Pons (tissue), 1 donor: ENCODE results near the gene HTR5A.

Experiments used
- DNase-seq: peaks from one replicate; pipeline ENCODE4 v3.0.0-alpha.2; 2016; ENCODE audit warnings: low spot score

HTR5A gene

GRCh38 chr7:155090684-155091083, 20.6 kb downstream of the HTR5A start:
- DNase-seq, result no peak

DNA sequence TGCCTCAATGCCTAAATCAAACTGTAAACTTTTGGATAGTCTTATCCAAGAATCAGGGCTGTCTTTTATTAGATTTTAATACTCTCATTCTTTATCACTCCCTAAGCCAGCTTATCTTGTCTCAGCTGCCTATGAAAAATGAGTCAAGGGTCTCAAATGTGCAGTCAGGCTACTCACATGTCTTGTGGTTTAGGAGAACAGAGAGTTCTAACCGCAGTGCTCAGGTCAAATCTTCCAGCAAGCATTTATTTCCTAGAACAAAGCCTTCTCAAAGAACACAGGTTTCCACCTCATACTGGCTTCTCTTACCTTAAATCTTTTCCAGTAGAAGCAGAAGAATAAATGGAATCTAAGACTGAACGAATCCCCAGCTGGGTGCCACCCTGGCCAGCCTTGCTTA, 23.5 kb downstream of the HTR5A start:
- no peak for DNase-seq

- no peak for DNase-seq
These were observed 24.6 kb downstream of the HTR5A start for GRCh38 chr7:155094636-155095135.

DNA sequence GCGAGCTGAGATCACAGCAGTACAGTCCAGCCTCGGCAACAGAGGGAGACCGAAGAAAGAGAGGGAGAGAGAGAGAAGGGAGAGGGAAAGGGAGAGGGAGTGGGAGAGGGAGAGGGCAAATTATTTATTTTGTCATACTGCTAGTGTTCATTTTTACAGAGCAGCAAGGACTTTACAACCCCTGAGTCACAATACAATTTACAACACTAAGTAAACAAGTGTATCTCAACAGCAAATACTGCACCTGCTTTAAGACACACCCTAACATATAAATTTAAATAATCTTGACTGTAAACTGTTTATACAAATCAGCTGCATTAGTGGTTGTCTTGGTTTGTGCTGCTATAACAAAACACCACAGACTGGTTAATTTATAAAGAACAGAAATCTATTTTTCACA, 27.2 kb downstream of the HTR5A start:
- no peak for DNase-seq

DNA sequence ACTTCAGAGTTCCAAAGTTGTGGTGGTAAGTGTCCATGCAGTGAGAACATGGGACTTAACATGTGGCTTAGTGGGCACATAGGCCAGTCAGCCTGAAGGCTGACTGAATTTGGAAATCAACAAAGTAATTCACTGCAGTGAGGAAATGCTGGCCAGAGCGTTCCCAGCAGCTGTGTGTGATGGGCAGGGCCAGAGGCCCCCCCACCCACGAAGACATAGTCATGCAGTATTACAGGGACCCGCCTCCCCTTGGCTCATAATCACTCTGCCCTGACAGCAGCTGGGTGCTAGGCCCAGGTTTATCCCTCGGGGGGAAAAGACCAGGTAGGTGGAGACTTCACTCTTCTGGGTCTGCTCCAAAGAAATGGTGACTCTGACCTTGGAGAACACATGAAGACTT, 33.7 kb downstream of the HTR5A start:
- DNase-seq, result no peak

GRCh38 chr7:155104913-155105312, 34.8 kb downstream of the HTR5A start:
- DNase-seq, result no peak

DNA sequence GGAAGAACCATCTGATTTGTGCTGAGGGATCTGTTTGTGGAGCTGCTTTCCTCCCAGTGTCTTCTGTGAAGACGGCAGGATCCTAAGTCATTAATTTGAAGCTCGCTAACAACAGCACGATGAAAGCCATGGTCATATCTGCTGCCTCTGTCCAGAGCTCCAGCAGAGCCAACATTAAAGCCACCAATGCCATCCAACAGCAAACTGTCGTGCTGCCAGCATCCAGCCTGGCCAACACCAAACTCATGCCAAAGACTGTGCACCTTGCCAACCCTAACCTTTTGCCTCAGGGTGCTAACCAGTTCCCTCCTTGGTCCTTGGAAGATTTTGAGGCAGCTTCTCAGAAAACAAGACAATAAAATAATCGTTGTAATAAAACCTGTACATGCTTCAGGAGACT, 36.2 kb downstream of the HTR5A start:
- DNase-seq, result no peak

DNA sequence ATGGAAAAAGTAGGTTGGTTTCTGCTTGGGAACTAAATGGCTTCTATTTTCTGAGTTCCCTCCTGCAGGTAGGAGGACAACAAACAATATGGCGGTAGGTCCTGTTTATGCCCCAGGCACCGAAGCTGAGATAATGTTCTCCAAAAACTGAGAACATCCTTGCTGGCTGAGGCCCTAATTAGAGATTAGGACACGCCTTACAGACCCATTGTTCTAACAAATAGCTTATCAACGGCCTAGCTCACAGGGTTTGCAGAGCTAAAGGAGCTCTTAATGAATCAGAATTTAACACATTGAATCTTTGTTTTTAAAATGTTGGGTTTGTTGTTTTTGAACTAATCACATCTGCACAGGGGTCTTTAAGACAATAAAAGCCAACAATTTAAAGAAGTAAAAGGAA, 37.0 kb downstream of the HTR5A start:
- no peak for DNase-seq

DNA sequence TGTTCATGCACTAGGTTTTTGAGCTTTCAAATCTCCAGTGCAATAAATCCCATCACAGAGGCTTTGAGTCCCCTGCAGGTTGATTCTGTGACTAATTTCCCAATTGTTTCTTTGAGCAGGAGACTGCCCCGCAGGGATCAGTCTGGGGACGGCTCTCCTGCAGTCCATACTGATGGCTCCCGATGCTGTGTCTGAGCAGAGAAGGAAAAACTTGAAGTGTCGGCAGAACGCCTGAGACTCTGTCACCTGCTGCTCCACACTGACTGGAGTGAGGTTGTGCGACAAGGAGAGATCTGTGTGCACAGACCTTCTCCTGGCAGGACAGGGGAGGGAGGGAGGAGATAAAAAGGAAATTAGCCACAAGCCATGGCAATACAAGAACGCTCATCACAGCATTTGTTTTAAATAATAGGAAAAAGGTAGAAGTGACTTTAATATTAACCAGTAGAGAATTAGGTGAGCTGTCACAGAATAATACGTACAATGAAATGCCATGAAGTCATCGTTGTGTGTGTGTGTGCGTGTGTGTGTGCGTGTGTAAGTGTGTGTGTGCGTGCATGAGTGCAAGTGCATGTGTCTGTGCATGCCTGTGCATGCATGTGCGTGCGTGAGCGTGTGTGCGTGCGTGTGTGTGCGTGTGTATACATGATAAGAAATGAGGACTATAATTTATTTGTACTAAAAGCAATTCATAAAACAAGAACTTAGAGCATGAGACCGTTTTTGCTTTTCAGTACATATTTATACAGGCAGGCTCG, 38.2 kb downstream of the HTR5A start:
- no peak for DNase-seq

DNA sequence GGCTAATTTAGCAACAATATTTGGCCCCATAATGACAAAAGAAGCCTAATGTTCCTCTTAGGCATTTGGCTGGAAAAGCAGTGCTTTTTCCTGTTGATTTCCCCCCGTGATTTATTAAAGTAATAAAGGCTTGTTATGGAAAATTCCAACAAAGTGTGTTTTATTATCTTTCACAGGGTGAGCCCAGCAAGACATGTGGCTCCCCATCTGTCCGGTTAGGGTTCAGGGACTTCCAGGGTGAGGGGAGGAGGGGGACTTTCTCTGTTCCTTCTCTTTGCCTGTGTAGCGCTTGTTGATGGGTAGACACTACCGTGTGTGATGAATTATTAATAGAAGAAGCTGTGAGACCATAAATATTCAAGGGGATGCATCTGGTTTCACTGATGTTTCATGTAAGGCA, 39.0 kb downstream of the HTR5A start:
- peak; percentile 11 for DNase-seq

GRCh38 chr7:155115288-155115687, 45.2 kb downstream of the HTR5A start:
- no peak for DNase-seq

GRCh38 chr7:155119801-155120382, 49.8 kb downstream of the HTR5A start:
- DNase-seq, result no peak

- DNase-seq, result no peak
These were observed 50.3 kb downstream of the HTR5A start for GRCh38 chr7:155120460-155120859.

DNA sequence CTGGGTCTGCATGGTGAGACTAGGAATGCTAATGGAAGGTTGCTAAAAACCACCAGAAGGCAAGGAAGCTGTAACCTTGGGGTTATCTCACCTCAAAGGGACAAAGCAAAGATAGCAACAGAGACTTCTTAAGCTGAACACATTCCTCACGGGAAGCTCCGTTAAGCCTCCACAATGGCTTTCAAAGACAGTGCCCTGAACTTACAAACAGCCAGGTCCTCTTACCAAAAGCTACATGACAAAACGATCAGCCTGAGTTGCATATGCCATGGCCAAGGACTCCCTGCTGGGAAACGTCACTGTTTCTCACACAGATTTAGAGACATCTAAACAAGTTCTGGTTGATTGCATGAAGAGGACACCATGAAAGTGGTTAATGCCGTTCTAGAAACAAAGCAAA, 52.7 kb downstream of the HTR5A start:
- DNase-seq, result no peak

DNA sequence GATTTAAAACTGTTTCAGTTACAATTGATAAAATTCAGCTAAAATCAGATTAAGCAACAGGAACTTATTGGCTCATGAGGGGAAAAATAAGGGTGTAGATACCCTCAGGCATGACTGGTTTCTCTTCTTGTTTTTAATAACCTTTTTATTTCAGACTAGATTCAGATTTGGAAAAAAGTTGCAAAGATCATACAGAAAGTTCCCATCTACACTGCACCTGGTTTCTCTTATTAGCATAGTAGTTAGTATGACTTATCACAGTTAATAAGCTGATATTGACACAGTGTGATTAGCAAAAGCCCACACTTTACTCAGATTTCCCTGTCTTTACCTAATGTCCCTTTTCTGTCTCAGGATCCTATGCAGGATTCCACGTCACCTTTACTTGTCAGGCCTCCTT, 53.3 kb downstream of the HTR5A start:
- no peak for DNase-seq

GRCh38 chr7:155124706-155125105, 54.6 kb downstream of the HTR5A start:
- no peak for DNase-seq

GRCh38 chr7:155129186-155129585, 59.1 kb downstream of the HTR5A start:
- no peak for DNase-seq

DNA sequence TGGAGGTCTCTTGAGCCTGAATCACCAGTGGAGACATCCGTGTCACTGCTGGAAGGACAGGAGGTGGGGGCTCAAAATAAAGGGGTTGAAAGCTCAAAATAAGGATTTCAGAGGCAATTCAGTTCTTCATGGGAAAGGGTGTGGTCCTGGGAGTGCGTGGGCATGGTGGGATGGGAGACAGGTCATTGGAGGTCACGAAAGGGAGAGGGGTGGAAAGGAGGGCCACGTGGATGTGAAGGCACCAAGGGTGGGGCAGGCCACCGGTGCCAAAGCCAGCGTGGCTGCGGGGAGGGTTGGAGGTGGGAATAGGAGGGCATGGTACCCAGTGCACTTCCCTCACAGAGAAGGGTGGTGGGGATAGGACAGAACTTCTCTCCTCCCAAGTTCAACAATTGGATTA, 59.7 kb downstream of the HTR5A start:
- DNase-seq, result no peak

- no peak for DNase-seq
These were observed 60.4 kb downstream of the HTR5A start for GRCh38 chr7:155130493-155130892.

GRCh38 chr7:155131090-155131489, 61.0 kb downstream of the HTR5A start:
- DNase-seq, result no peak

- DNase-seq, result no peak
These were observed 62.3 kb downstream of the HTR5A start for GRCh38 chr7:155132431-155132830.

GRCh38 chr7:155136619-155137243, 66.6 kb downstream of the HTR5A start:
- DNase-seq, result no peak
